Measurements from ENCODE around the gene OSBPL6.
"Not testable (repeated sequence)": the region's sequence is repeated elsewhere in the genome, so short reads cannot be mapped to it uniquely, and the experiment has no call there.

The OSBPL6 gene

GRCh38 chr2:178188466-178188865 lies 5.8 kb upstream of the OSBPL6 start:
- Mint-ChIP-seq H3K4me1 (ENCODE audit: low read depth) (peaks cover 5% of the 10 kb centered on the region), H3K36me3 (ENCODE audit: low read depth) (no peaks in the 10 kb centered on the region), H3K27ac (no peak overlapping the region), H3K27me3 (ENCODE audit: low read depth) (peaks cover 71% of the 10 kb centered on the region), H3K4me3 (no peak overlapping the region), H3K9me3 (no peaks in the 10 kb centered on the region)

DNA sequence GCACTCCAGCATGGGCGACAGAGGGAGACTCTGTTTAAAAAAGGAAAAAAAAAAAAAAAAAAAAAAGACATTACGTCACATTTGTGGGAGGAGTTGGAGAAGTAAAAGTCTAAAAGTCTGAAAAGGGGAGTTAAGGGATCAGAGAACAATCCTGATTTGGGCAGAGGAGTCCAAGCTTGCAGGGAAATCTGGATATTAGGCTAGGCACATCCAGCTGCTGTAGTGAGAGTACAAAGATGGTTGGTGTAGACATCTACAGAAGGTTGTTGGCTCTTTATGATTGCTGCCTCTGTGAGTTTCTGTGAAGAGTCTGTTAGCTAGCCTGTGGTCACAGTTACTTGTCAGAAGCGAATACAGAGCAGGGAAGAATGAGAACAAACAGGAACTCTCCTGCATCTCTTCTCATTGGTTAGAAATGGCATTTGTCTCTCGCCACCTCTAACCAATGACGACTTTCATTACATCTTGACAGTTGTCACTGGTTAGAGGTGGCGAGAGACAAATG lies 3.3 kb upstream of the OSBPL6 start:
- Mint-ChIP-seq H3K27ac (peak overlapping the region; percentile 82), H3K9me3 (no peaks in the 10 kb centered on the region), H3K4me3 (peak overlapping the region; percentile 40), H3K27me3 (ENCODE audit: low read depth) (peaks cover 64% of the 10 kb centered on the region), H3K4me1 (ENCODE audit: low read depth) (peaks cover 13% of the 10 kb centered on the region), H3K36me3 (ENCODE audit: low read depth) (no peaks in the 10 kb centered on the region)

DNA sequence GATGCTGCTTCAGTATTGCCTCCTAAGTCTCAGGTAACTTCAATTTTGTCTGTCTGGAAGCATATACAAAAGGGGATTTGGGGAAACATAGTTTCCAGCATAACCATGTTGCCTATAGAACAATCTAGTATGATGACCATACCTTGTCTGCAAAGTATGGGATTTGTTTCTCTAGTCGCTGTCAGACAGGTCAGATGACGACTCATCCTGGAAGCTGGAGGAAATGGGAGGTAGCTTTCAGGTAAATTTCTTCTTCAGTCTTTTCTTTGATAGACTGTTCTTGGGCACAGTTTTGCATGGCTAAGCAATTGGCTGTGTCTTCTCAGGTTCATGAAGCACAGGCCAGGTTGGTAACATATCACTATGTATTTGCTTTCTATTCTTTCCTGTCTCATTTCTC lies 2.8 kb upstream of the OSBPL6 start:
- Mint-ChIP-seq H3K9me3 (no peaks in the 10 kb centered on the region), H3K4me1 (ENCODE audit: low read depth) (peaks cover 13% of the 10 kb centered on the region), H3K4me3 (no peak overlapping the region), H3K27ac (no peak overlapping the region), H3K36me3 (ENCODE audit: low read depth) (no peaks in the 10 kb centered on the region), H3K27me3 (ENCODE audit: low read depth) (peaks cover 64% of the 10 kb centered on the region)

DNA sequence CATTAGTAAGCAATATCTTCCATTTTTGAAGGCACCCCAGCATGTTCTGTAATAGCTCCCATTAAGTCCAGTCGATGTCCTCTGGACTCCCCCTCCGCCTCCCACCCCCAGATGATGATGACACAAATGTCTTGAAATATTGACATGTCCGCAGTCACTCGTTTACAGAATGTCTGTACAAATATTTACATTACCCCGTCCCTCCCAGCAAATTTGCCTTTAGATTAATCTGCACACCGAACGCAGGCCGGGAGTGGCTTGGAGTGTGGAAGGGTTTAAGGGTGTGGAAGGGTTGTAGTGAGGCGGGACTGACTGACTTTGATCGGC lies 853 bp upstream of the OSBPL6 start:
- Mint-ChIP-seq H3K27me3 (ENCODE audit: low read depth) (peaks cover 70% of the 10 kb centered on the region), H3K4me3 (peak overlapping the region; percentile 73), H3K4me1 (ENCODE audit: low read depth) (peaks cover 18% of the 10 kb centered on the region), H3K36me3 (ENCODE audit: low read depth) (no peaks in the 10 kb centered on the region), H3K27ac (no peak overlapping the region), H3K9me3 (no peaks in the 10 kb centered on the region)

GRCh38 chr2:178194600-178195389 lies 483 bp downstream of the OSBPL6 start:
- H3K9me3 Mint-ChIP-seq = no peaks in the 10 kb centered on the region
- no peak overlapping the region for H3K27ac Mint-ChIP-seq
- no peaks in the 10 kb centered on the region for H3K36me3 Mint-ChIP-seq (ENCODE audit: low read depth)
- peak overlapping the region; percentile 75 for H3K4me3 Mint-ChIP-seq
- H3K4me1 Mint-ChIP-seq (ENCODE audit: low read depth) = peaks cover 18% of the 10 kb centered on the region
- peaks cover 74% of the 10 kb centered on the region for H3K27me3 Mint-ChIP-seq (ENCODE audit: low read depth)

GRCh38 chr2:178195390-178196166 lies 1.3 kb downstream of the OSBPL6 start:
- H3K27ac Mint-ChIP-seq = no peak overlapping the region
- peaks cover 74% of the 10 kb centered on the region for H3K27me3 Mint-ChIP-seq (ENCODE audit: low read depth)
- peak overlapping the region; percentile 75 for H3K4me3 Mint-ChIP-seq
- no peaks in the 10 kb centered on the region for H3K9me3 Mint-ChIP-seq
- peaks cover 18% of the 10 kb centered on the region for H3K4me1 Mint-ChIP-seq (ENCODE audit: low read depth)
- H3K36me3 Mint-ChIP-seq (ENCODE audit: low read depth) = no peaks in the 10 kb centered on the region

GRCh38 chr2:178197791-178198190 lies 3.5 kb downstream of the OSBPL6 start:
- Mint-ChIP-seq H3K4me1 (ENCODE audit: low read depth) (peaks cover 13% of the 10 kb centered on the region), H3K36me3 (ENCODE audit: low read depth) (no peaks in the 10 kb centered on the region), H3K27ac (no peak overlapping the region), H3K4me3 (no peak overlapping the region), H3K9me3 (no peaks in the 10 kb centered on the region), H3K27me3 (ENCODE audit: low read depth) (peaks cover 56% of the 10 kb centered on the region)

GRCh38 chr2:178198441-178198840 lies 4.1 kb downstream of the OSBPL6 start:
- not testable (repeated sequence) for H3K27ac Mint-ChIP-seq; H3K36me3 Mint-ChIP-seq (ENCODE audit: low read depth); H3K4me3 Mint-ChIP-seq; H3K9me3 Mint-ChIP-seq
- Mint-ChIP-seq H3K27me3 (ENCODE audit: low read depth) (peaks cover 53% of the 10 kb centered on the region), H3K4me1 (ENCODE audit: low read depth) (peaks cover 16% of the 10 kb centered on the region)

- Mint-ChIP-seq H3K4me1 (ENCODE audit: low read depth) (peaks cover 14% of the 10 kb centered on the region), H3K27ac (no peak overlapping the region), H3K36me3 (ENCODE audit: low read depth) (no peaks in the 10 kb centered on the region), H3K9me3 (no peaks in the 10 kb centered on the region), H3K27me3 (ENCODE audit: low read depth) (peaks cover 49% of the 10 kb centered on the region), H3K4me3 (no peak overlapping the region)
Measured at GRCh38 chr2:178199334-178199733, 5.0 kb downstream of the OSBPL6 start.

GRCh38 chr2:178200331-178200730 lies 6.0 kb downstream of the OSBPL6 start:
- Mint-ChIP-seq H3K4me1 (ENCODE audit: low read depth) (peaks cover 12% of the 10 kb centered on the region), H3K27ac (no peak overlapping the region), H3K9me3 (no peaks in the 10 kb centered on the region), H3K36me3 (ENCODE audit: low read depth) (no peaks in the 10 kb centered on the region), H3K27me3 (ENCODE audit: low read depth) (peaks cover 46% of the 10 kb centered on the region), H3K4me3 (no peak overlapping the region)

DNA sequence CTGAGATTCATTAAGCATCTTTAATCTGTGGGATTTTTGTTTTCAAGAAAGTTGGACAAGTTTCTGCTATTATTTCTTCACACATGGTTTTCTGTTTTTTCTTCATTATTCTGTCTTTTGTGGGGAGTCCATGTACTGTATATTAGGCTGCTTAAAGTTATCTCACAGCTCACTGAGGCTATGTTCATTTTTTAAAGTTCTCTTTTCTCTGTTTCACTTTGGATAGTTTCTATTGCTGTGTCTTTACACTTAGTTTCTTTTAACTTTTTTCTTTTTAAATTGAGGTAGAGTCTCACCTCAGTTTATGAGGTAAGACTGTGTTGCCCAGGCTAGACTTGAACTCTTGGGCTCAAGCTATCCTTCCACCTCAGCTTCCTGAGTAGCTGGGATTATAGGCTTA lies 8.6 kb downstream of the OSBPL6 start:
- H3K4me1 Mint-ChIP-seq (ENCODE audit: low read depth) = peaks cover 4% of the 10 kb centered on the region
- no peak overlapping the region for H3K4me3 Mint-ChIP-seq

GRCh38 chr2:178204977-178205376 lies 10.7 kb downstream of the OSBPL6 start:
- H3K9me3 Mint-ChIP-seq = no peaks in the 10 kb centered on the region
- peaks cover 4% of the 10 kb centered on the region for H3K4me1 Mint-ChIP-seq (ENCODE audit: low read depth)
- no peaks in the 10 kb centered on the region for H3K36me3 Mint-ChIP-seq (ENCODE audit: low read depth)
- H3K27ac Mint-ChIP-seq = no peak overlapping the region
- H3K4me3 Mint-ChIP-seq = no peak overlapping the region
- peaks cover 30% of the 10 kb centered on the region for H3K27me3 Mint-ChIP-seq (ENCODE audit: low read depth)

More for the DNA sequence above, 8.6 kb downstream of the OSBPL6 start:
- Mint-ChIP-seq H3K9me3 (no peaks in the 10 kb centered on the region), H3K36me3 (ENCODE audit: low read depth) (no peaks in the 10 kb centered on the region), H3K27me3 (ENCODE audit: low read depth) (peaks cover 30% of the 10 kb centered on the region), H3K27ac (no peak overlapping the region)

DNA sequence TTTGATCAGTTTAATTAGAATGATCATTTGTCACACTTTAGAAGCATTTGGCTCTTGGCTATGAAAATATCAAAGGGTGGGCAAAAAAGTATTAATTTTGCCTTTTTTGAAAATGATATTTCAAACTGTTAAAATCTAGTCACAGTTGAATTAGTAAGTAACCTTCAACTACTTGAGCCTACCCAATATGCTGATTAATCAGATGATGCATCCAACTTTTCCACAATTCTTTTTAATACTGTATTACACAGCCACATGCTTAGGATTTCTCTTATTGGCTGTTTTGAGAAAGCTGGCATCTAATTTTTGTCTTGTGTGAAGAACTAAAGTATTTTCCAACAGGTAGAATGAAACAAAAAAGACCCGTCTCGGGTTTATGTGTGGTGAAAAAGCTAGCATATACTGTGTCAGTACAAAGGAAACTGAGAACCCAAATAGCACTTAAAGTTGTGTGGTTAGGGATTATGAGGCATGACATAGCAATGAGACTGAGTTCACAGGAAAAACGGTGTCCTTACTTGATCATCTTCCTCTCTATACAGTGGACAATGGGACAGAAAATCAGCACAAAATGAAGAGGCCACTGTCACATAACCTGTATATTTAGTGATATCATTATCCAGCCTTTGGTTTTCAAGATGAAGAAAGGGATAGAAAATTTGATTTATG lies 11.7 kb downstream of the OSBPL6 start:
- no peak overlapping the region for H3K27ac Mint-ChIP-seq
- peaks cover 4% of the 10 kb centered on the region for H3K4me1 Mint-ChIP-seq (ENCODE audit: low read depth)
- H3K36me3 Mint-ChIP-seq (ENCODE audit: low read depth) = no peaks in the 10 kb centered on the region
- no peak overlapping the region for H3K4me3 Mint-ChIP-seq
- peaks cover 26% of the 10 kb centered on the region for H3K27me3 Mint-ChIP-seq (ENCODE audit: low read depth)
- no peaks in the 10 kb centered on the region for H3K9me3 Mint-ChIP-seq

DNA sequence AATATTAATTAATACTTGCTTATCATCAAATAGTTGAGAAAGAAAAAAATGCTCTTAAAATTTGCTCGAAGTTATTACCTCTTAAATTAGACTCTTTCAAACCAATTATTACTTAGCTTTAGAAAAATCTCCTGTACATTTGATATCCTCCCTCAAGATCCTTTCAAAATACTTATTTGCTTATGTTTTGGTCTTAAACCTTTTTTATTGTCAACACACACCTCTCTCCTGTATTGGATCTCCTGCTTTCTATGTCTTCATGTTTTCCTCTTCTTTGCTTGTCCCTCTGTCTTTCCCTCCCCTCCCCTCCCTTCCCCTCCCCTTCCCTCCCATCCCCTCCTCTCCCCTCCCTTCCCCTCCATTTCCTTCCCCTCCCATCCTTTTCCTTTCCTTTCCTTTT lies 14.0 kb downstream of the OSBPL6 start:
- H3K4me1 Mint-ChIP-seq (ENCODE audit: low read depth) = no peaks in the 10 kb centered on the region
- no peak overlapping the region for H3K4me3 Mint-ChIP-seq
- no peak overlapping the region for H3K27ac Mint-ChIP-seq
- H3K36me3 Mint-ChIP-seq (ENCODE audit: low read depth) = no peaks in the 10 kb centered on the region
- H3K27me3 Mint-ChIP-seq (ENCODE audit: low read depth) = peaks cover 22% of the 10 kb centered on the region
- H3K9me3 Mint-ChIP-seq = no peaks in the 10 kb centered on the region

All from T-helper 1 cell treated with Interleukin-12 subunit alpha and Interleukin-12 subunit beta and Interleukin-4 antibody, amounts not matched to agents 30 μg/mL and 1 μg/mL, for 36 hours (primary cell).